GM12878 (cell line): ENCODE measurements around the gene CREB5. TPM values are rescaled to one million over a fixed set of nuclear protein-coding genes. Genes with fewer than 3 reads are reported as not detected.
"Not testable (repeated sequence)": the region's sequence is repeated elsewhere in the genome, so short reads cannot be mapped to it uniquely, and the experiment has no call there.

Experiments used
- ATAC-seq: fragments of 200-7000 bp; cut with Tn5 transposase; 3 replicates; pipeline ENCODE4 v1.9.1; 2020; ENCODE audit warnings: mild to moderate bottlenecking, moderate library complexity
- BruUV-seq: library from RNA; stranded (reverse); fragments of 400-500 nt; replicated peaks from 2 replicates; lab custom pipeline; 2021; lab: Mats Ljungman, UMichigan
- CTCF ChIA-PET: fragments of 300-600 bp; sonication (Branson Sonifier 250); formaldehyde crosslinking; extraction: SDS; loops from one replicate; lab custom pipeline; 2021; ENCODE audit warnings: inconsistent platforms; lab: Yijun Ruan, JAX
- POLR2A ChIA-PET: fragments of 350-600 bp; formaldehyde crosslinking; extraction: SDS; loops from one replicate; lab custom pipeline; 2021; ENCODE audit warnings: inconsistent platforms; lab: Charles Lee
- RAD21 ChIA-PET: fragments of 300-600 bp; sonication (Branson Sonifier 250); formaldehyde crosslinking; loops from one replicate; lab custom pipeline; 2023; ENCODE audit warnings: antibody characterized with exemption; ENCODE audit not compliant: unreplicated experiment; lab: Charles Lee
- SMC1A ChIA-PET: fragments of 300-600 bp; sonication (Branson Sonifier 250); formaldehyde crosslinking; loops from one replicate; lab custom pipeline; 2023; ENCODE audit not compliant: unreplicated experiment, uncharacterized antibody; lab: Charles Lee
- DNase-seq: peaks from one replicate; pipeline ENCODE4 v3.0.0-alpha.2; 2011; ENCODE audit warnings: low read depth, low spot score
- FAIRE-seq: peaks from 3 replicates; lab custom pipeline; 2011; peaks lifted over from hg19 to GRCh38; lab: Jason Lieb, UNC
- H2AFZ ChIP-seq: 2 replicates; pipeline ENCODE4 v1.6.0; 2011; ENCODE audit warnings: low read depth, low read length, control low read depth; ENCODE audit not compliant: control insufficient read depth
- H3K27ac ChIP-seq: 2 replicates; pipeline ENCODE4 v1.5.1; 2011; ENCODE audit warnings: control low read depth; ENCODE audit not compliant: control insufficient read depth, insufficient read depth
- H3K27me3 ChIP-seq, 2 experiments: replicated peaks in 1 of 2; 2 replicates each; pipeline versions ENCODE4 v1.6.0 to v1.6.1; 2011; ENCODE audit warnings: low read length in 1 of 2; ENCODE audit not compliant: control insufficient read depth in 2 of 2, insufficient read depth in 2 of 2
- H3K36me3 ChIP-seq, 2 experiments: 2 replicates each; pipeline ENCODE4 v1.5.1; 2011; ENCODE audit warnings: low read length in 1 of 2; ENCODE audit not compliant: control insufficient read depth in 2 of 2, insufficient read depth in 2 of 2
- H3K4me1 ChIP-seq: 2 replicates; pipeline ENCODE4 v1.6.1; 2011; ENCODE audit warnings: mild to moderate bottlenecking, low read length, moderate library complexity, mixed read lengths; ENCODE audit not compliant: control insufficient read depth, insufficient read depth
- H3K4me2 ChIP-seq: 2 replicates; pipeline ENCODE4 v1.6.0; 2011; ENCODE audit warnings: control low read depth; ENCODE audit not compliant: control insufficient read depth, insufficient read depth
- H3K4me3 ChIP-seq: fragments of 200-600 bp; sonication (generic); 2 replicates; pipeline ENCODE4 v1.5.1; 2016
- H3K79me2 ChIP-seq: 2 replicates; pipeline ENCODE4 v1.6.0; 2011; ENCODE audit warnings: low read length; ENCODE audit not compliant: control insufficient read depth, insufficient read depth
- H3K9ac ChIP-seq: 2 replicates; pipeline ENCODE4 v1.8.0; 2011; ENCODE audit warnings: low read length, control low read depth, mixed read lengths; ENCODE audit not compliant: control insufficient read depth, insufficient read depth
- H3K9me3 ChIP-seq: replicated peaks from 3 replicates; pipeline ENCODE4 v1.5.1; 2011; ENCODE audit warnings: mild to moderate bottlenecking, low read length; ENCODE audit not compliant: control insufficient read depth, insufficient read depth
- H4K20me1 ChIP-seq: 2 replicates; pipeline ENCODE4 v1.6.0; 2011; ENCODE audit not compliant: control insufficient read depth, insufficient read depth
- BCL11A ChIP-seq: IDR thresholded peaks from 2 replicates; pipeline ENCODE4 v1.6.1; 2011; ENCODE audit warnings: low read depth, low read length
- BRCA1 ChIP-seq: IDR thresholded peaks from 2 replicates; pipeline ENCODE4 v1.6.1; 2011; ENCODE audit warnings: low read depth, low read length, improper control_type of control experiment
- CHD4 ChIP-seq: fragments of 200-600 bp; sonication (generic); IDR thresholded peaks from 2 replicates; pipeline ENCODE4 v1.6.1; 2016; ENCODE audit warnings: mild to moderate bottlenecking
- DPF2 ChIP-seq: fragments of 450-650 bp; IDR thresholded peaks from 2 replicates; pipeline ENCODE4 v1.6.1; 2017; ENCODE audit warnings: mild to moderate bottlenecking
- ETV6 ChIP-seq, 2 experiments: fragments of 450-650 bp in 1 of 2; IDR thresholded peaks in 1 of 2; conservative IDR thresholded peaks in 1 of 2; 2 replicates each; pipeline ENCODE4 v1.6.1; 2014; ENCODE audit warnings: antibody characterized with exemption in 1 of 2, borderline replicate concordance in 1 of 2, low read depth in 1 of 2, mild to moderate bottlenecking in 1 of 2, moderate library complexity in 1 of 2
- FOXK2 ChIP-seq: fragments of 450-650 bp; IDR thresholded peaks from 2 replicates; pipeline ENCODE4 v1.6.1; 2017; ENCODE audit warnings: mild to moderate bottlenecking, moderate library complexity
- MYC ChIP-seq: IDR thresholded peaks from 2 replicates; pipeline ENCODE4 v1.6.1; 2011; ENCODE audit warnings: mild to moderate bottlenecking, low read length, moderate library complexity, inconsistent platforms; ENCODE audit not compliant: insufficient read depth, insufficient replicate concordance, insufficient read length, severe bottlenecking
- SMAD5 ChIP-seq: IDR thresholded peaks from 2 replicates; pipeline ENCODE4 v1.6.1; 2016; ENCODE audit warnings: antibody characterized with exemption, low read depth
- STAT1 ChIP-seq: fragments of 450-650 bp; conservative IDR thresholded peaks from 2 replicates; pipeline ENCODE4 v1.6.1; 2014; ENCODE audit warnings: antibody characterized with exemption, mild to moderate bottlenecking
- ZSCAN29 ChIP-seq: fragments of 450-650 bp; IDR thresholded peaks from 2 replicates; pipeline ENCODE4 v1.6.1; 2017; ENCODE audit warnings: mild to moderate bottlenecking, moderate library complexity
- WGBS: methylation state at CpG from one replicate; pipeline ENCODE4 v1.1.6; 2016; ENCODE audit warnings: low lambda C conversion rate; ENCODE audit not compliant: insufficient replicate concordance, insufficient coverage; ENCODE audit errors: missing lambda C conversion rate; 5-methylcytosine and 5-hydroxymethylcytosine counted together
- in situ Hi-C: fragments of 300-500 bp; cut with MboI; formaldehyde crosslinking; loops from 9 replicates; pipeline ENCODE4 v1.14.3; 2018; ENCODE audit warnings: mixed read lengths
- intact Hi-C: fragments of 100-400 bp; cut with micrococcal nuclease; formaldehyde crosslinking; loops from one replicate; pipeline ENCODE4 v1.14.2; 2022; ENCODE audit not compliant: unreplicated experiment
- polyA plus RNA-seq, 11 experiments: library from polyadenylated mRNA; depleted of rRNA in 4 of 11; unstranded in 6 of 11; stranded (reverse) in 5 of 11; fragments of >200 nt; fragmentation: Nextera tagmentation in 4 of 11; fragmentation: Illumina TruSeq in 1 of 11; extraction: Ambion mirVana in 4 of 11; extraction: Trizol in 1 of 11; gene quantifications; 1 replicate in 1 of 11; 2 replicates in 10 of 11; pipeline versions ENCODE4 v1.2.1 to v1.2.3, GENCODE V29; 2011 to 2016; ENCODE audit warnings: inconsistent platforms in 2 of 11, missing spikeins in 2 of 11, low read depth in 1 of 11
- total RNA-seq, 4 experiments: library from RNA; depleted of rRNA in 3 of 4; stranded (reverse); fragments of >200 nt in 3 of 4; fragmentation: Illumina TruSeq in 1 of 4; extraction: Trizol in 1 of 4; gene quantifications; 2 replicates each; pipeline versions ENCODE4 v1.2.1 to v1.2.3, GENCODE V29; 2013 to 2021
- TF ChIP-seq, protein P1 (sequence below): IDR thresholded peaks from 2 replicates; pipeline ENCODE4 v1.6.1; 2012; ENCODE audit warnings: low read depth, low read length, improper control_type of control experiment
- TF ChIP-seq, protein P2 (sequence below): IDR thresholded peaks from 2 replicates; pipeline ENCODE4 v1.6.1; 2012; ENCODE audit warnings: mild to moderate bottlenecking, low read depth, low read length

The CREB5 gene
- total and polyA plus RNA-seq, 10 of the 15 experiments (the other 5 are each of a cell fraction or from before 2014, with no cell fraction given): 12.9 to 74.1 (median 53.0) TPM

DNA sequence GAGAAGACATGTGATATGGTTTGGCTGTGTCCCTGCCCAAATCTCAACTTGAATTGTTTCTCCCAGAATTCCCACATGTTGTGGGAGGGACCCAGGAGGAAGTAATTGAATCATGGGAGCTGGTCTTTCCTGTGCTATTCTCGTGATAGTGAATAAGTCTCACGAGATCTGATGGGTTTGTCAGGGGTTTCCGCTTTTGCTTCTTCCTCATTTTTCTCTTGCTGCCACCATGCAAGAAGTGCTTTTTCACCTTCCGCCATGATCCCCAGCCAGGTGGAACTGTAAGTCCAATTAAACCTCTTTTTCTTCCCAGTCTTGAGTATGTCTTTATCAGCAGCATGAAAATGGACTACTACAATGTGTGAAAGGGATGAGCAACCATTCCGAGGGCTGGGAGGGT is 185.7 kb downstream of the CREB5 start:
- DNase-seq, H3K4me3 ChIP-seq, H3K27ac ChIP-seq, intact Hi-C loops, H2AFZ ChIP-seq, BruUV-seq, H3K4me1 ChIP-seq, H3K9ac ChIP-seq, H3K27me3 ChIP-seq, H3K4me2 ChIP-seq, H4K20me1 ChIP-seq, in situ Hi-C loops, ATAC-seq, H3K79me2 ChIP-seq, FAIRE-seq, H3K9me3 ChIP-seq, H3K36me3 ChIP-seq: not testable (repeated sequence)
- ChIA-PET CTCF (interaction anchor here (1.5 to 1.7 kb wide), 2 partner anchors 13 to 25 kb away, joined by 3 read pairs; no protein-coding TSS in a partner anchor), POLR2A (interaction anchor here (0.8 to 2.3 kb wide), 4 partner anchors 9 to 28 kb away, joined by 3 to 6 read pairs (median 4); no protein-coding TSS in a partner anchor), RAD21 (interaction anchor here (1.1 to 2.2 kb wide), 3 partner anchors 14 to 57 kb away, joined by 3 to 8 read pairs (median 3); no protein-coding TSS in a partner anchor), SMC1A (interaction anchor here (0.7 to 8.7 kb wide), 9 partner anchors 9 to 120 kb away, joined by 3 to 103 read pairs (median 7); no protein-coding TSS in a partner anchor)
- 44% methylated on average over 5 of the region's 5 CpGs for WGBS

DNA sequence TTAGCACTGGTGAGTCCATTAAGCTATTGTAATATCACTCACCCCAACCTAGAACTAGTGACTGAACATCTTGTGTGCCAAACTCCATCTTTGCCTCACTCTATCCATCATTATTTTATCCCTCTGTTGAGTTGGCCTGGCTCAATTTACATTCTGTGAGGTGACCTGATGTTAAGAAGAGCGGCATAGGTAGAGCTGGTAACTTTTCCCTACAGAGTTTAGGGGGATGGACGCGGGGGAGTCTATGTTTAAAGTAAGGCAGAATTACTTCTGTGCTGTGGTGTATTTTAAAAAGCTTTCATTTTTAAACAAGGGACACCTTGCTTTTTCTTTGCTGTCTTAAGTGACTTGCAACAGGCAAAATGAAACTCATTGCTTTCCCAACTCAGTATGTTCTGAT is 186.3 kb downstream of the CREB5 start:
- ChIA-PET RAD21 (interaction anchor here (0.5 to 1.2 kb wide), 3 partner anchors 23 to 102 kb away, joined by 3 to 5 read pairs (median 4); no protein-coding TSS in a partner anchor), SMC1A (interaction anchor here (0.7 to 8.7 kb wide), 9 partner anchors 9 to 120 kb away, joined by 3 to 103 read pairs (median 7); no protein-coding TSS in a partner anchor), CTCF (interaction anchor here (0.8 to 1.7 kb wide), 3 partner anchors 11 to 25 kb away, joined by 3 read pairs; no protein-coding TSS in a partner anchor), POLR2A (interaction anchor here (0.8 to 2.3 kb wide), 4 partner anchors 9 to 29 kb away, joined by 3 to 6 read pairs (median 4); no protein-coding TSS in a partner anchor)
- no TSS peak for BruUV-seq
- Histone ChIP-seq H3K4me3 (no peak overlapping the region), H3K27ac (no peak overlapping the region), H3K79me2 (no peaks in the 10 kb centered on the region), H3K4me2 (no peak overlapping the region), H2AFZ (no peak overlapping the region), H4K20me1 (no peaks in the 10 kb centered on the region; the same call in 1 of the 2 replicates), H3K27me3 (no peaks in the 10 kb centered on the region), H3K9me3 (no peaks in the 10 kb centered on the region; the same call in 2 of the 3 replicates), H3K4me1 (no peaks in the 10 kb centered on the region), H3K36me3 (peaks cover 0 to 2% of the 10 kb centered on the region in 2 experiments; a peak in 2 of 4 replicates), H3K9ac (no peak overlapping the region)
- in situ Hi-C loops: no loop called here
- no peak for DNase-seq
- no peak for ATAC-seq
- WGBS: 61% methylated on average over 3 of the region's 3 CpGs
- FAIRE-seq: no peak
- intact Hi-C loops: no loop called here
- TF ChIP-seq FOXK2 (no peak), SMAD5 (no peak), MYC (no peak), ZSCAN29 (no peak), STAT1 (no peak), BCL11A (no peak), BRCA1 (no peak), DPF2 (no peak), ETV6 (conservative IDR thresholded peaks at IDR 0.05 in 1 of 2, IDR thresholded peaks at IDR 0.05 in 1 of 2; ENCODE audit: borderline replicate concordance in 1 of 2, low read depth in 1 of 2) (no peak), CHD4 (no peak)
- TF ChIP-seq, protein P1, sequence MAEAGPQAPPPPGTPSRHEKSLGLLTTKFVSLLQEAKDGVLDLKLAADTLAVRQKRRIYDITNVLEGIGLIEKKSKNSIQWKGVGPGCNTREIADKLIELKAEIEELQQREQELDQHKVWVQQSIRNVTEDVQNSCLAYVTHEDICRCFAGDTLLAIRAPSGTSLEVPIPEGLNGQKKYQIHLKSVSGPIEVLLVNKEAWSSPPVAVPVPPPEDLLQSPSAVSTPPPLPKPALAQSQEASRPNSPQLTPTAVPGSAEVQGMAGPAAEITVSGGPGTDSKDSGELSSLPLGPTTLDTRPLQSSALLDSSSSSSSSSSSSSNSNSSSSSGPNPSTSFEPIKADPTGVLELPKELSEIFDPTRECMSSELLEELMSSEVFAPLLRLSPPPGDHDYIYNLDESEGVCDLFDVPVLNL: no peak
- TF ChIP-seq, protein P2, sequence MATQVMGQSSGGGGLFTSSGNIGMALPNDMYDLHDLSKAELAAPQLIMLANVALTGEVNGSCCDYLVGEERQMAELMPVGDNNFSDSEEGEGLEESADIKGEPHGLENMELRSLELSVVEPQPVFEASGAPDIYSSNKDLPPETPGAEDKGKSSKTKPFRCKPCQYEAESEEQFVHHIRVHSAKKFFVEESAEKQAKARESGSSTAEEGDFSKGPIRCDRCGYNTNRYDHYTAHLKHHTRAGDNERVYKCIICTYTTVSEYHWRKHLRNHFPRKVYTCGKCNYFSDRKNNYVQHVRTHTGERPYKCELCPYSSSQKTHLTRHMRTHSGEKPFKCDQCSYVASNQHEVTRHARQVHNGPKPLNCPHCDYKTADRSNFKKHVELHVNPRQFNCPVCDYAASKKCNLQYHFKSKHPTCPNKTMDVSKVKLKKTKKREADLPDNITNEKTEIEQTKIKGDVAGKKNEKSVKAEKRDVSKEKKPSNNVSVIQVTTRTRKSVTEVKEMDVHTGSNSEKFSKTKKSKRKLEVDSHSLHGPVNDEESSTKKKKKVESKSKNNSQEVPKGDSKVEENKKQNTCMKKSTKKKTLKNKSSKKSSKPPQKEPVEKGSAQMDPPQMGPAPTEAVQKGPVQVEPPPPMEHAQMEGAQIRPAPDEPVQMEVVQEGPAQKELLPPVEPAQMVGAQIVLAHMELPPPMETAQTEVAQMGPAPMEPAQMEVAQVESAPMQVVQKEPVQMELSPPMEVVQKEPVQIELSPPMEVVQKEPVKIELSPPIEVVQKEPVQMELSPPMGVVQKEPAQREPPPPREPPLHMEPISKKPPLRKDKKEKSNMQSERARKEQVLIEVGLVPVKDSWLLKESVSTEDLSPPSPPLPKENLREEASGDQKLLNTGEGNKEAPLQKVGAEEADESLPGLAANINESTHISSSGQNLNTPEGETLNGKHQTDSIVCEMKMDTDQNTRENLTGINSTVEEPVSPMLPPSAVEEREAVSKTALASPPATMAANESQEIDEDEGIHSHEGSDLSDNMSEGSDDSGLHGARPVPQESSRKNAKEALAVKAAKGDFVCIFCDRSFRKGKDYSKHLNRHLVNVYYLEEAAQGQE: no peak
